ENCODE results near the gene FREM1.

The FREM1 gene

DNA sequence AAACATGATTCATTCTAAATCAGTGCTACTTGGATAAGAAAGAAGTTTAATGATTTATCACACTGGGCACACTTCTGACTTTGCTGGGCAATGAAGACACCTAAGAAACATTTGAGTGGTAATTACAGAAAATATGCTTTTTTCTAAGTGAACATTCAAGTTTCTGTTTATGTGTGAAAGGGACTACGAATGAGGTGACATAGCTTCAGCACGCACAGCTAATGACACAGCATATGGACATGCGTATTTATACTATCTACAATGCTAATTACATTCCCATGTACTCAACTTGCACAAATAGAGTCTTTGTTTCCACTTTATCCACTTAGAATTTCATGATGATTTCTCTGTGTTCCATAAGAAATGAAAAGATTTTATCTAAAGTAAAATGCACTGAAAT is 40.6 kb downstream of the FREM1 start:
- DNase-seq, result no peak

- DNase-seq, result no peak
Observed at GRCh38 chr9:14868772-14869583, 41.2 kb downstream of the FREM1 start.

GRCh38 chr9:14868418-14868771 is 41.8 kb downstream of the FREM1 start:
- no peak for DNase-seq

GRCh38 chr9:14866200-14866749 is 44.0 kb downstream of the FREM1 start:
- DNase-seq, result no peak

DNA sequence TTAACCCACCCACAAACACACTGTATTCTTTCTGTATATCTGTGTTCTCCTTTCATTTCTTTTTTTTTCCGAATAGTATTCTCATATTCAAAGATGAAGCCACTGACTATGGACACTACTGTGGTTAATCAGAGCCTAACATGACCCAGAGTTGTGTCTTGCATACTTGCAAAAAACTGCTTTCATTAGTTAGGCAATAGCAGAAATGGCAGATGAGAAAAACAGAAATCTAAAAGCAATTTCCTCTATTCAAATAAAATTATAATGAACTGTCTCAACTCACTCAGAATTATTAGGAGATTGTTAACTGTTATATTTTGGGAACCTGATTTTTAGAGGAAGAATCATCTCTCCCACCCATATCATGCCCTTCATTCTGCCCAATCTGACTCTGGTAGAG is 45.9 kb downstream of the FREM1 start:
- no peak for DNase-seq

GRCh38 chr9:14863402-14863801 is 46.8 kb downstream of the FREM1 start:
- no peak for DNase-seq

DNA sequence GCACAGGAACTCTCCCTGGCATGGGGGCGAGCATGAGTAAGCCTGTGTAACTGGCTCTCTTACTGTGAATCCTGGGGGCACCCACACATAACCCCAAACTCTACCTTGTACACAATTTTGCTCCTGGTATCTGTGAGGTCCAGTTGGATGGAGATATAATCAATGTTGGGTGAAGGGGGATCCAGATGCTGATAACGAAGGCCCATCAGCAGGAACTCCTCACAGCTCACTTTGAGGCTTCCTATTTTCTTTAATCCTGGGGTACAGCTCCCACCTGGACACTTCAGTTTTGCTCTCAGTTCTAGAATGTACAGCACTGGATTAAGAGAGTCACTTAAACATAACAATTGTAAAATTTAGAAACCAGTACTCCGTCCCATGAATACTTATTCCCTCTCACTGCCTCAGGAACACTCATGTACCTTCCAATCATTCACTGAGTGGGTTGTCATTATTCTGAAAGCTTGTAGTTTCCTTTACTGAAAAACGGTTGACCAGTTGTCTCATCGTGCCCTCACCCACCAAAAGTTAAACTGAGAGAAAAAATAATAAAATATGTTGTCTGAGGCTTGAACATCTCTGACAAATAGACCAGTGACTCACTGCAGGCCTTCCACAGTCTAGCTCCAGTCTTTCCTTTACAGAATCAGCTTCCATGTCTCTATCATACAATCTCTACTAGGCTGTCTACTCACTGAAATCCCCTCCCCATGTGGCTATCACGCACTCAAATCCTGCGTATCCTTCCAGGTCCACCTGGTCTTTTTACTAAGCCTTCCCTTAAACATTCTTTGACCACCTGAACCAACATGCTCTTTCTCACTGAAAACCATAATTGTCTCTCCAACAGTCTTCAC is 52.6 kb downstream of the FREM1 start:
- DNase-seq, result no peak

DNA sequence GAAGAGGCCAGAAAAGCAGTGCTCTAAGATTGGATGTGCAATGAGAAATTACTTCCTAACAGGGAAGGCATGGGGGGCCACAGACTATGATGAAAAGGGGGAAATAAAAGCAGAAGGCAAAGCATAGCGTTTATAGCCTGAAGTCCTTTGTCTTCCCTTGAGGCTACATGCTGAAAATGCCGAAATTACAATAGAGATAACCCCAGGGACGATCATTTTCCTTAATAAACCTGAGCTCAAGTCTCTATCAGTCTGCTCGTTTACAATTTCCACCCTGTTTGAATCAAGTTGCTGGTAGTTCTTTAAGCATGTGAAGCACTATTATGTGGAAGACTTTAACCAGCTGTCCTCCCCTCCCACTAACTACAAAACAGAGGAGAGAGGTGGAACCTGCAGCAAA is 60.4 kb downstream of the FREM1 start:
- DNase-seq, result no peak

DNA sequence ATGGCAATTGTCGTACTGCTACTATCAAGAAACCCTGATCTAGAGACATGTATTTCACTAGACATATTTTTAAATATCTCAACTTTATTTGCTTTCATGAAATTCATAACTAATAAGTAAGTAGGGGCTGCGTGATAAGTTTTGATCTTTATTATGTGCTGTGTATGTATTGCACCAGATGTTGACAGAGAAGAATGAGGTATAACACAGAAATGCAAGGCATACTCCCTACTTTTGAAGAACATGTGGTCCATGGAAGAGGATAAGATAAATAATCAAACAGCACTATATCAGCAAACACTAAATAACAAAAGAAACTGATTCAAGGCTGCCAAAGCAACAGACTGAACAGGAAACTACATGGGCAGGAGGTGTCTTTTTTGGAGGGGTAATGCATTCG is 60.9 kb downstream of the FREM1 start:
- no peak for DNase-seq

GRCh38 chr9:14846871-14847311 is 63.3 kb downstream of the FREM1 start:
- peak; percentile 23 to 32 for DNase-seq

GRCh38 chr9:14843163-14843562 is 67.1 kb downstream of the FREM1 start:
- no peak for DNase-seq

DNA sequence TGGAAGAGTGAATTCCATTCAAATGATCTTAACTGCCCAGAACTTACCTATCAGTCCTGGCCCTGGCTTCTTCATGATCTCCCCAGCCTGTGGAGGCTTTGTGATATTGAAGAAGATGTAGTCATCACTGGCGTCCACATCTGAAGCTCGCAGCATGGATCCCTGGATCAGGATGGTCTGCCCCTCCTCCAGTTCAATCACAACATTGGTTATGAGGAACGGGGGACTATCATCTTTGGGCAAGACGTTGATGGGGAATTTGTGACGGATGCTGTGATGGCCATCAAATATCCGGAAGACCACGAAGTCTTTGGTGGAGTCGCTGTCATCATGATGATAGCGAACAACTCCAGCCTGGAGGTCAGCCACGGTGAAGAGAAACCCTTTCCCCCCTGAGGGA is 68.0 kb downstream of the FREM1 start:
- no peak for DNase-seq

- no peak for DNase-seq
Observed at GRCh38 chr9:14838701-14839100, 71.5 kb downstream of the FREM1 start.

- no peak for DNase-seq
Observed at GRCh38 chr9:14836885-14837284, 73.3 kb downstream of the FREM1 start.

GRCh38 chr9:14831661-14832060 is 78.6 kb downstream of the FREM1 start:
- DNase-seq, result no peak

DNA sequence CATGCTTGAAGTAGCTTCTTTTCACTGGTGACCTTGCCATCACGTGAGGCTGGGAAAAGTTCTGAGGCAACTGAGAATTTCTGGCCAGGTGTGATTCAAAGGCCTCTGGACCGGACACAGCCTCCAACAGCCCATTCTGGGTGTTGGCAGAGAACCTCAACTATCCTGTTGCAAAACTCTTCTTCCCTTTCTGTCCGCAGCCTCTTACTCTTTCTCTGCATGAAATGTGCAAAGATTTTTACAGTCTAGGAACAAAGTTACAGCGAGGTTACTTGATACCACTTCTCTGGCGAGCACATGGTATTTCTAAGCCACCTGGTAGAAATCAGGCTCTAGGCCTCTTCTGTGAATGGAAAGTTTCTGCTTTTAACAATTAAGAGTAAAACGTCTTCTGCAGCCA is 79.2 kb downstream of the FREM1 start:
- no peak for DNase-seq

GRCh38 chr9:14830057-14830456 is 80.2 kb downstream of the FREM1 start:
- no peak for DNase-seq

GRCh38 chr9:14829204-14829603 is 81.0 kb downstream of the FREM1 start:
- no peak for DNase-seq

- no peak for DNase-seq
Observed at GRCh38 chr9:14827805-14828204, 82.4 kb downstream of the FREM1 start.

GRCh38 chr9:14824481-14824880 is 85.7 kb downstream of the FREM1 start:
- no peak for DNase-seq

- no peak for DNase-seq
Observed at GRCh38 chr9:14823800-14824199, 86.4 kb downstream of the FREM1 start.

- DNase-seq, result no peak
Observed at GRCh38 chr9:14822666-14823065, 87.6 kb downstream of the FREM1 start.

- DNase-seq, result no peak
Observed at GRCh38 chr9:14819183-14819582, 91.0 kb downstream of the FREM1 start.

GRCh38 chr9:14814249-14814628 is 96.0 kb downstream of the FREM1 start:
- DNase-seq, result no peak
